ENCODE results near the gene COPZ2.
"Not testable (repeated sequence)": the region's sequence is repeated elsewhere in the genome, so short reads cannot be mapped to it uniquely, and the experiment has no call there.

COPZ2 gene

GRCh38 chr17:48055531-48056245 is 18.1 kb upstream of the COPZ2 start:
- no peak for DNase-seq

DNA sequence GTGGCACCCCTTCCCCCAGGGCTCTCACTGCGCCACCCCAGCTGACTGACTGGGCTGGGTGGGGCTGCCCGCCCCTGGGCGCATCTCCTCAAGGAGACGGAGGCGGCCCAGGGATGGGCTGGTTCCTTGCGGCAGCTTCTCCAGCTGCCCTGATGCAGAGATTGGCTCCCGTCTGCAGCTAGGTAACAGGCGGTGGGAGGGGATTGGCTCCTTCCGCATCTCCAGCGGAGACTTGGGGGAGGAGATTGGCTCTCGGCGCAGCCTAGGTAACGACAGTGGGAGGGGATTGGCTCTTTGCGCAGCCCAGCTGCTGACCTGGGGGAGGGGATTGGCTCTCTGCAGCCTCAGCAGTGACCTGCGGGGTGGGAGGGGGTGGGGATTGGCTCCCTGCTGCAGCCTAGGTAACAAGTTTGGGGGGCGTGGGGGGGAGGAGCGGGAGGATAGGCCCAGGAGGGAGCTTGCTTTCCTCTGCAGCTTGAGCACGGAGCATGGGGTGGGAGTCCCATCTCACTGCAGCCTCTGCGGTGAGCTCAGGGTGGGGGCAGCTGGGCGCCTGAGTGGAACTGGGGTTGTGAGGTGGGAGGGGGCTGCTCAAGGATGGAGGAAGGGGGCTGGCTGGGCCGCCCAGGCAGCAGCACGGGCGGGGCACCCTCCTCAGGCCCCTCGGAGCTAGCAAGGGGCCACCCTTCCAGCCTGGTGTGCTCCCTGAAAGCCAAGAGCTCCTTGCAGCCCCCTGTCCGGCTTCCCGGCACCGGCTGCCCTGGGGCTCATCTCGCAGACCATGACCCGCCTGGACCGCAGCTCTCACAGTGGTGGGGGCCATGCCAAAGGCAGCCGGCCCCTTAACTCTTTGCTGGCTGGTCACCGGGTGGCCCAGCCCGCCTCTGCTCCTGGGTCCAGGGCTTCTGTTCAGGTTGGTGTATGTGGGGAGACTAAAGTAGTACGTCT is 16.9 kb upstream of the COPZ2 start:
- DNase-seq: no peak

DNA sequence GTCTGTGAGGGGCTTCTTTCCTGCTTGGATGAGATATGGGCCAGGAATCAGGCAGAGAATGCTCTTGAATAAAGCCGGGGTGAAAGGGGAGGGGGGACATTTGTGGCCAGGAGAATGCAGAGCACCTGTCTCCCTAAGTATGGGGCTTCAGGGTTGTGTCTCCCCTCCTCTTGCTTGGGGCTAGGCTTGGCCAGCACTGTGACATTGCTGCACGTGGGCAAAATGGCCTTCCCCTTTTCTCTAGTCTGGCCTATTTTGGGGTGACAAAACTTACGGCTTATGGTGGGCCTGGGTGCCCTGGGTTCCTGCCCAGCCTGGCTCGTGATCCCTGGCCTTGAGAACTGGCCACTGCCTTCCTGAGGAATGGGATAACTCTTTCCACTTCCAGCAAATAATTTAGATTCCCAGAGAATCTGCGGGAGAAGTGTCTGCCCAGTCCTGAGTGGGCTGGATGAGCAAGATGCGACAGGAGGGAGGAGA is 16.2 kb upstream of the COPZ2 start:
- DNase-seq: no peak

DNA sequence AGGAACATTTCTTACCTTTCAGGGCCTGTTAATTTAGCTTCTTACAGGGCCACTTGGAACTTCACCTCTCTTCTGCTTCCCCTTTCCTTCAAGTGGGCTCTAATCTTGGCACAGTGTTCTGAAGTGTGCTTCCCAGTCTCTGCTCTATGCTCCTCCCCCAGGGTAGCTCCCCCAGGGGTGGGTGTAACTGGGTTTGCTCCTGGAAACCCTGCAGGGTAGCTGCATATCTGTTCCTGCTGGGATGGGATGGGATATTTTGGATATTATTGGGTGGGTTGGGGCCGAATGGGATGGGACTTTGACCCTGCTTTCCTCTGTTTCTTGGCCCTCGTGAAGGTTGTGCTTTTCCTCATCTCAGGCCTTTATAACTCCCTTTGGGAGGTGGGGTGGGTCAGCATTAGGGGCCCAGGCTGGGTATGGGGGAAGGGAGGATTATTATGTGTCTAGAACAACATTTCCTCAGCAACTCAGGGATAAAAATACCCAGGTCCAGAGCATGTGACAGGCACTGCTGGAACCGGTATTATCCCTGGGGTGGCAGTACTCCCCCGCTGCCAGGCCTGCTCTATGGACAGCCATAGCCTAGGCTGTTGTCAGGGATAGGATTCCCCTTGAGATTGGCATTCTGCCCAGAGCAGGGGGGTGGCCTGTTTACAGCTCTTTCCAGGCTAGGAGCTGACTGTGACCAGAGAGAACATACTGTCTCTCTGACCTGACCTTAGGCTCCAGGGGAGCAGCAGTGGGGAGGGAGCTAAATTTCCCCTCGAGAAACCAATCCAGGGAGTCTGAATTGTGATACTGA is 15.6 kb upstream of the COPZ2 start:
- DNase-seq: peak; percentile 63

- peak; percentile 96 for DNase-seq
Measured at GRCh38 chr17:48051706-48052486, 14.3 kb upstream of the COPZ2 start.

- no peak for DNase-seq
Measured at GRCh38 chr17:48051283-48051682, 13.7 kb upstream of the COPZ2 start.

DNA sequence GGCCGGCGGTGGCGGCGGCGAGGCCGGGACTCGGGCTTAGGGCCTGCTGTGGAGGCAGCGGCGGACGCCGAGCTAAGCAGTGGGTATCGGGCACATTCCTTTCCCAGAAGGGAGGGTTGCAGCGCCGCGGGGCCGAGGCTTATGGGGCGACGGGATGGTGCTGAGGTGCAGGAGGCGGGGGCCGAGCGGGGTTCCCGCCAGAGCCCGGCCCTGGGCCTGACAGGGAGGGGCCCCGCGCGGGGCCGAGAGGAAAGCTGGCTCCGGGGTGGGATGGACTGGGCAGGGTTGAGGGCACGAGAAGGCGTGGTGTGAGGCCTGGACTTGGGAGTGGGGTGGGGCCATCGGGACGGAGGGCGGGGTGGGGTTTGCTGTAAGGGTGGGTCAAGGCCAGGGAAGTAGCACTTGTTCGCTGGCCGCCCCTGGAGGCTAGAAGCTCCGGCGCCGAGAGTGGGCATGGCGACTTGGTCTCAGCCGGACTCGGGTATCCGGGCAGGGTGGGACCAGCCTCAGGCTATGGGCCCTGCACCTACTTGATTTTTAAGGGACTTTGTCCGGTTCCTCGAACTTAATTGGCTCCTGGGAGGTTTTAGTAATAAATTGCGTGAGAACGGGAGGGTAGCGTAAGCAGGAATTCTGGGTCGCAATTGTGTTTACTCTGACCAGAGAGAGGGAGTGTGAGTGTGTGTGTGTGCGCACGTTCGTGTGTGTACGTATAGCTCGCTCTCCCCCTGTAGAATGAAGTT is 11.0 kb upstream of the COPZ2 start:
- DNase-seq: peak; percentile 92

GRCh38 chr17:48047741-48048383 is 10.3 kb upstream of the COPZ2 start, which contains the start of gene NFE2L1:
TSS of gene NFE2L1 (plus strand) at chr17:48048359. CDS start at chr17:48051119, 2,760 bp downstream.
- peak; percentile 100 for DNase-seq

- peak; percentile 41 for DNase-seq
Measured at GRCh38 chr17:48047113-48047740, 9.6 kb upstream of the COPZ2 start.

DNA sequence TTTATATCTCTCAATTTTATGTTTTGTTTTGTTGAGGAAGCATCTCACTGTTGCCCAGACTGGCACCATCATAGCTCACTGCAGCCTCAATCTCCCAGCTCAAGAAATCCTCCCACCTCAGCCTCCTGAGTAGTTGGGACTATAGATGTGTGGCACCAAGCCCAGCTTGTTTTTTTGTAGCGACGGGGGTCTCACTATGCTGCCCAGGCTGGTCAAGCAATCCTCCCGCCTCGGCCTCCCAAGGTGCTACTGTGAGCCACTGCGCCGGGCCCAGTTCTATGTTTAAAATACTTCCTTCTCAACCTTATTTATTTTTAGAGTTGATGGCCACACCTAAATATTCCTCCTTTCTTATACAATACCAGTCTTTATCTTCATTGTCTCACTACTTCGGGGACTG is 8.7 kb upstream of the COPZ2 start:
- no peak for DNase-seq

- DNase-seq: no peak
Measured at GRCh38 chr17:48045316-48046001, 7.9 kb upstream of the COPZ2 start.

DNA sequence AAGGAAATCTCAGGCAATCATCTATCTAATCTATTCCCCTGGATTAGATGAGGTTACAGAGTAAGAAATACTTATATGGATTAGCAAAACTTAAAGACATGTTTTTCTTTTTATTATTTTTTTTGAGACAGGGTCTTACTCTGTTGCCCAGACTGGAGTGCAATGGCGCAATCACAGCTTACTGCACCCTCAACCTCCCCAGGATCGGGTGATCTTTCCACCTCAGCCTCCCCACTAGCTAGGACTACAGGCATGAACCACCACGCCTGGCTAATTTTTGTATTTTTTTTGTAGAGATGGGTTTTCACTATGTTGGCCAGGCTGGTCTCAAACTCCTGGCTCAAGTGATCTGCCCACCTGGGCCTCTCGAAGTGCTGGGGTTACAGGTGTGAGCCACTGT is 7.3 kb upstream of the COPZ2 start:
- no peak for DNase-seq

DNA sequence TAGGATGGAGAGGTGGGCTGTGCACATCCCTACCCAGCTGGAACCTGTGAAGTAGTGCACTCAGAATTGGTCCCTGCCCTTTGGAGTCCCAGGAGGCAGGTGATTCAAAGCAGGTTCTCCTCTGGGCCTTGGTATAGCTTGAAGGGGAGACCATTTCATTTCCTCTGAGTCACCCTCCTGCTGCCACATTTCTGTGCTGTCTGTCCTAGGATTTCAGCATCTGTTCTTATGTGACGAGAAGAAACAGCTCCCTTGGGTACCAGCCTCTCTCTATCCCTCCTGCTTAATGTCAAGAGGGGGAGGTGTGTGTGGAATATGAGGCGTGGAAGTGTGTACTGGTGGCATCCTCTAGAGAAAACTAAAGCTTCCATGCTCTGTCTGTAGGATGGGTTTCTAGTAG is 5.6 kb upstream of the COPZ2 start:
- no peak for DNase-seq

- no peak for DNase-seq
Measured at GRCh38 chr17:48038687-48039086, 1.1 kb upstream of the COPZ2 start.

- DNase-seq: no peak
Measured at GRCh38 chr17:48037838-48038323, 284 bp upstream of the COPZ2 start.

- no peak for DNase-seq
Measured at GRCh38 chr17:48036693-48037035, 933 bp downstream of the COPZ2 start.

DNA sequence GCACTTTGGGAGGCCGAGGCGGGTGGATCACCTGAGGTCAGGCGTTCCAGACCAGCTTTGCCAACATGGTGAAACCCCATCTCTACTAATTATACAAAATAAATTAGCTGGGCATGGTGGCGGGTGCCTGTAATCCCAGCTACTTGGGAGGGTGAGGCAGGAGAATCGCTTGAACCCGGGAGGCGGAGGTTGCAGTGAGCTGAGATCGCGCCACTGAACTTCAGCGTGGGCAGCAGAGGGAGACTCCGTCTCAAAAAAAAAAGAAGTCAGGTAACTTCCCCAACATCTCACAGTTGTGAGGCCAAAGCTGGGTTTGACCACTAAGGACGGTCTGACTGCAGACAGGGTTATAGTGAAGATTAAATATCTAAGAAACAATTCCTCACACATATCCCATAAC is 2.9 kb downstream of the COPZ2 start:
- not testable (repeated sequence) for DNase-seq

GRCh38 chr17:48031966-48032365 is 5.6 kb downstream of the COPZ2 start:
- DNase-seq: no peak

GRCh38 chr17:48030531-48030930 is 7.1 kb downstream of the COPZ2 start:
- DNase-seq: no peak

GRCh38 chr17:48028736-48029135 is 8.9 kb downstream of the COPZ2 start:
- no peak for DNase-seq

Measured in hematopoietic multipotent progenitor cell treated with erythropoietin and hydrocortisone succinate and interleukin-3 and kit ligand, for 6 days (in vitro differentiated cells).